GM12892 (cell line): ENCODE measurements around the gene TEAD2.

Experiments used
- POLR2A ChIP-seq: IDR thresholded peaks from 2 replicates; pipeline ENCODE4 v1.6.1; 2011; ENCODE audit warnings: low read depth, low read length, control low read depth
- POLR2AphosphoS5 ChIP-seq: IDR thresholded peaks from 2 replicates; pipeline ENCODE4 v1.6.1; 2011; ENCODE audit warnings: low read depth, low read length, control low read depth
- TAF1 ChIP-seq: IDR thresholded peaks from 2 replicates; pipeline ENCODE4 v1.6.1; 2011; ENCODE audit warnings: low read depth, mild to moderate bottlenecking, control low read depth, low read length, borderline replicate concordance

- TF ChIP-seq POLR2A: no peak
- TF ChIP-seq POLR2AphosphoS5: no peak
- TF ChIP-seq TAF1: no peak
These were observed 15.0 kb downstream of the TEAD2 start for GRCh38 chr19:49347191-49347590.
